ENCODE data around the gene PLEKHJ1.

DNA sequence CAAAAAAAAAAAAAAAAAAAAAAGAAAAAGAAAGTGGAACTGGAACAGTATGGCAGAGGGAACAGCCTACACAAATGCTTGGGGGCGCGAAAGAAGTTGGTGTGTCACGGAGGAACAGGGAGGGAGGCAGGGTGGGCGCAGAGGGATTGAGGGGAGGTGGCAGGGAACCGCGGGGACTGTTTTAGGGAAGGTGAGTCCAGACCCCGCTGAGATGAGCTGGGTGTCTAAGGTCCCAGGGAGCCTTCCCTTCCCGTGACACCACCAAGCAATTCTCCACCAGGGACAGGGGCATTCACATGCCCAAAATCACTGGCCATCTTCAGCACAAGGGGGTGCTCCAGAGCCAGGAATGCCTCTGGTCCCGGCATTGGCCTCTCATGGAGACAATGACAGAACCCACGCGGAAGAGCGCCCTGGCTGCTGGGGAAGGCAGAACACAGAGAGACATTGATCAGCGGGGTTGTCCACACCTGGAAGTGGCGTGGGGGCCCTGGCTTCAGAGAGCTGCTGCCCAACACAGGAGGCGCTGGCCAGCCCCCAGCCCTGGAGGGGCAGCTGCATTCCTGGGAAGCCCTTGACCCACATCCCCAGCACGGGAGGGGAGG, 38.9 kb upstream of the PLEKHJ1 start:
- TF ChIP-seq, protein P1, sequence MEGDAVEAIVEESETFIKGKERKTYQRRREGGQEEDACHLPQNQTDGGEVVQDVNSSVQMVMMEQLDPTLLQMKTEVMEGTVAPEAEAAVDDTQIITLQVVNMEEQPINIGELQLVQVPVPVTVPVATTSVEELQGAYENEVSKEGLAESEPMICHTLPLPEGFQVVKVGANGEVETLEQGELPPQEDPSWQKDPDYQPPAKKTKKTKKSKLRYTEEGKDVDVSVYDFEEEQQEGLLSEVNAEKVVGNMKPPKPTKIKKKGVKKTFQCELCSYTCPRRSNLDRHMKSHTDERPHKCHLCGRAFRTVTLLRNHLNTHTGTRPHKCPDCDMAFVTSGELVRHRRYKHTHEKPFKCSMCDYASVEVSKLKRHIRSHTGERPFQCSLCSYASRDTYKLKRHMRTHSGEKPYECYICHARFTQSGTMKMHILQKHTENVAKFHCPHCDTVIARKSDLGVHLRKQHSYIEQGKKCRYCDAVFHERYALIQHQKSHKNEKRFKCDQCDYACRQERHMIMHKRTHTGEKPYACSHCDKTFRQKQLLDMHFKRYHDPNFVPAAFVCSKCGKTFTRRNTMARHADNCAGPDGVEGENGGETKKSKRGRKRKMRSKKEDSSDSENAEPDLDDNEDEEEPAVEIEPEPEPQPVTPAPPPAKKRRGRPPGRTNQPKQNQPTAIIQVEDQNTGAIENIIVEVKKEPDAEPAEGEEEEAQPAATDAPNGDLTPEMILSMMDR (IDR thresholded peaks at IDR 0.05; ENCODE audit: low read depth, low read length, missing input control) = peak; percentile 55
- TF ChIP-seq JUND (IDR thresholded peaks at IDR 0.05) (no peak), RXRA (IDR thresholded peaks at IDR 0.05) (no peak), GABPA (IDR thresholded peaks at IDR 0.05 in 1 of 2, conservative IDR thresholded peaks at IDR 0.05 in 1 of 2) (no peak), TAF1 (conservative IDR thresholded peaks at IDR 0.05) (no peak)
- TF ChIP-seq, protein P2, sequence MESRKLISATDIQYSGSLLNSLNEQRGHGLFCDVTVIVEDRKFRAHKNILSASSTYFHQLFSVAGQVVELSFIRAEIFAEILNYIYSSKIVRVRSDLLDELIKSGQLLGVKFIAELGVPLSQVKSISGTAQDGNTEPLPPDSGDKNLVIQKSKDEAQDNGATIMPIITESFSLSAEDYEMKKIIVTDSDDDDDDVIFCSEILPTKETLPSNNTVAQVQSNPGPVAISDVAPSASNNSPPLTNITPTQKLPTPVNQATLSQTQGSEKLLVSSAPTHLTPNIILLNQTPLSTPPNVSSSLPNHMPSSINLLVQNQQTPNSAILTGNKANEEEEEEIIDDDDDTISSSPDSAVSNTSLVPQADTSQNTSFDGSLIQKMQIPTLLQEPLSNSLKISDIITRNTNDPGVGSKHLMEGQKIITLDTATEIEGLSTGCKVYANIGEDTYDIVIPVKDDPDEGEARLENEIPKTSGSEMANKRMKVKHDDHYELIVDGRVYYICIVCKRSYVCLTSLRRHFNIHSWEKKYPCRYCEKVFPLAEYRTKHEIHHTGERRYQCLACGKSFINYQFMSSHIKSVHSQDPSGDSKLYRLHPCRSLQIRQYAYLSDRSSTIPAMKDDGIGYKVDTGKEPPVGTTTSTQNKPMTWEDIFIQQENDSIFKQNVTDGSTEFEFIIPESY (IDR thresholded peaks at IDR 0.05) = no peak
